ENCODE results near the gene PIP5KL1. TPM values are rescaled to one million over a fixed set of nuclear protein-coding genes. Genes with fewer than 3 reads are reported as not detected.

The PIP5KL1 gene
- total RNA-seq, 6 experiments from 2014 or later: 0.58 to 0.81 (median 0.70) TPM; not detected in 3

DNA sequence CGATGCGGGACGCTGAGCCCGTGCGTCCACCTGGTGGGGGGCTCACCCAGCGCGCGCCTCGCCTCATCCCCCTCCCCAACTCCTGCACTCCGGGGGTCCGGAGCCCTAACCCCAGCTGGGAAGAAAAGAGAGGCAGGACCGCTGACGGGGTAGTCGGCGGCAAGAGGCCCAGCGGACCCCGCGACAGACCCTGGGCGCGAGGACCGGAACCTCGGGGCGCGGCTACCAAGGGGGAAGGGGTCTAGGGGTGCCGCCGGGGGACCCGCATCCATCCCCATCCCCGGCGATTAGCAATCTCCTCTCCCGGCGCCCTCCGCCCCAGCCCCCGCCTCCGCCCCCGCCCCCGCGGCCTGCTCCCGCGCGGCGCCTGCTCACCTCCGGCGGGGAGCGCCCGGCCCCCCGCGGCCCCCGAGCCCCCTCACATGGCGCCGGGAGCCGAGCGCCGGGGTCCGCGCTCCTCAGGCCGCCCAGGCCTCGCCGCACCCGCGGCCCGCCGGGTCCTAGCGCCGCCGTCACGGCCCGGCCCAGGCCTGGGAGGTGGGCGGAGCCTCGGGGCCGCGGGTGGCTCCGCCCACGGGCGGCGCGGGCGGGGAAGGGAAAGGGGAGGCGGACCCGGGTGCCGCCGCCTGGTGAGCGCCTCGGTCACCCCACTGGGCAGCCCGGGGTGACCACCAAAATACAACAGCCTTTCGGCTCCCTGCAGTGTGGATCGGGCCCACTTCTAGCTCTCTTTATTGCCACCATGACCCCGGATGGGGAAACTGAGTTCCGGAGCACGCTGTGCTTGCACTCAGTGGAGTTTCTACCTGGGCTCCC lies 31.2 kb downstream of the PIP5KL1 start, which contains the start of gene ST6GALNAC6:
Gene ST6GALNAC6, minus strand, starts transcription at position 476 of the 816 bp plus-strand sequence. CDS start 1,622 bp downstream, outside the sequence.
- Histone ChIP-seq H3K4me1 (peaks cover 0 to 36% (median 18%) of the 10 kb centered on the region in 4 donors), H3K9me3 (no peaks in the 10 kb centered on the region), H3K36me3 (peaks cover 0 to 19% (median 14%) of the 10 kb centered on the region in 4 donors), H3K27me3 (no peaks in the 10 kb centered on the region), H3K4me3 (peak within 1 kb of the TSS; percentile 88 to 95 (median 93)), H3K27ac (peak within 1 kb of the TSS; percentile 67 to 93 (median 87))
- ATAC-seq (peak; percentile 63 to 79 (median 74)), DNase-seq (peak; percentile 79 to 84 (median 83))
- intact Hi-C loops (cut with DNase I): no loop called here
- WGBS (ENCODE audit: insufficient coverage, low coverage, low lambda C conversion rate, missing lambda C conversion rate): no CpG with 5 or more reads among the region's 89 CpGs
- TF ChIP-seq POLR2A (IDR thresholded peaks at IDR 0.05): peak; percentile 62
- TF ChIP-seq, protein P1, sequence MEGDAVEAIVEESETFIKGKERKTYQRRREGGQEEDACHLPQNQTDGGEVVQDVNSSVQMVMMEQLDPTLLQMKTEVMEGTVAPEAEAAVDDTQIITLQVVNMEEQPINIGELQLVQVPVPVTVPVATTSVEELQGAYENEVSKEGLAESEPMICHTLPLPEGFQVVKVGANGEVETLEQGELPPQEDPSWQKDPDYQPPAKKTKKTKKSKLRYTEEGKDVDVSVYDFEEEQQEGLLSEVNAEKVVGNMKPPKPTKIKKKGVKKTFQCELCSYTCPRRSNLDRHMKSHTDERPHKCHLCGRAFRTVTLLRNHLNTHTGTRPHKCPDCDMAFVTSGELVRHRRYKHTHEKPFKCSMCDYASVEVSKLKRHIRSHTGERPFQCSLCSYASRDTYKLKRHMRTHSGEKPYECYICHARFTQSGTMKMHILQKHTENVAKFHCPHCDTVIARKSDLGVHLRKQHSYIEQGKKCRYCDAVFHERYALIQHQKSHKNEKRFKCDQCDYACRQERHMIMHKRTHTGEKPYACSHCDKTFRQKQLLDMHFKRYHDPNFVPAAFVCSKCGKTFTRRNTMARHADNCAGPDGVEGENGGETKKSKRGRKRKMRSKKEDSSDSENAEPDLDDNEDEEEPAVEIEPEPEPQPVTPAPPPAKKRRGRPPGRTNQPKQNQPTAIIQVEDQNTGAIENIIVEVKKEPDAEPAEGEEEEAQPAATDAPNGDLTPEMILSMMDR (IDR thresholded peaks at IDR 0.05): peak in 1 of 4 donors; percentile 12

DNA sequence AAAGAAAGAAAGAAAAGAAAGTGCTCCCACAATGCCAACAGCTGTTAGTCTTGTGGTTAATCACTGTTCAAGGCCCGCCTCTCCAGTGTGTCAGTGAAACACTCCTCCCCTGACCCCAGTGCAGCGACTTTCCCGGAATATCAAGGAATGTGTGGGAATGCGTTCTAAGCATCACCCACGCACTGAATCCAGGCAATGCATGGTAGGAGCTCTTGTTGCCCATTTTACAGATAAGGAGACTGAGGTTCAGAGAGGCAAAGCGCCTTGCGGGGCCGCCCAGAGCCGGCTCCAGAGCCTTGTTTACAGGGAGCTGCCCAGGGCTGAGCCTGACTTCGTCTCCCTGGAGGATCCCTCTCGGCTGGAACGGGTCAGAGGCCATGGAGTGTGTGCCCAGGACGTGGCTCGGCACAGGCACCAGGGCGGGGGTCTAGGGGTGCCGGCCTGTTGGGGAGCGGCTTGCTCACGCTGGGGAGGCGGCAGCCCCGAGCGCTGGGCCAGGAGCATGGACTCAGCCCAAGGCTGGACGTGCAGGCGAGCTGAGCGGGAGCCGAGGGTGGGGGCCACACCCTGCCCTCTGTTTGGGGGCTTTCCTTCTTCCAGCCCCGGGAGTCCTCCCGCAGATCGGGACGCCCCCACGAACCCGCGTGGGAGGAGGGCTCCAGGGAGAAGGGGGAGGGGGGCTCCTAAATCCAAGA lies 32.0 kb downstream of the PIP5KL1 start:
- Histone ChIP-seq H3K27me3 (no peaks in the 10 kb centered on the region), H3K4me1 (peaks cover 0 to 29% (median 15%) of the 10 kb centered on the region in 4 donors), H3K36me3 (peaks cover 0 to 26% (median 21%) of the 10 kb centered on the region in 4 donors), H3K4me3 (peak overlapping the region; percentile 88 to 95 (median 93)), H3K9me3 (no peaks in the 10 kb centered on the region), H3K27ac (peak overlapping the region; percentile 87 to 93 (median 90))
- TF ChIP-seq, protein P1 (IDR thresholded peaks at IDR 0.05): no peak
- TF ChIP-seq POLR2A (IDR thresholded peaks at IDR 0.05): peak; percentile 58
- intact Hi-C loops (cut with DNase I): no loop called here
- ATAC-seq (peak; percentile 63 to 71 (median 64)), DNase-seq (peak in 2 of 3 donors; percentile 69 to 72)
- WGBS (ENCODE audit: insufficient coverage, low coverage, low lambda C conversion rate, missing lambda C conversion rate): 16% methylated on average over 13 of the region's 32 CpGs

DNA sequence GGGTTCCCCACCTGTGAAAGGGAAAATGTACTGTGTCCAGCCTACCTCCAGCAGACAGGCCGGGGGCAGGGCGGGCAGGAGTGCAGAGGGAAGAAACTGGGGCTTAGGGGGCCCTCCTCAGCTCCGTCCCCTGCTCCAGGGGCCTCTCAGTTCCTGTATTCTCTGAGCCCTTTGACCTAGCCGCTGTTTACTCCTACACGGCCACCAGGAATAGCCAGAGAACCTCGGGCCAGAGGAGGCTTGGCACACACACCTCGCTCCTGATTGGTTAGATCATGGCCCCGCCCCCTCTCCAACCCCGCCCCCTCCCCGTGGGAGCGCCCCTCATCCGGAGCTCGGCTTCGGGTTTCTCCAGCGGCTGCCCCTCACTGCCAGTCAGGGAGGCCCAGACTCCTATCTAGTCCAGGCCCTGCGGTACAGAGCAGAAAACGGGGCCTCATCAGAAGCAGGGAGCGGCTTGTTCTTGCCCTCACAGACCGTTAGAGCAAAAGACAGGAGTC lies 33.3 kb downstream of the PIP5KL1 start:
- ATAC-seq (peak; percentile 83 to 91 (median 87)), DNase-seq (peak; percentile 86 to 91 (median 89))
- Histone ChIP-seq H3K27ac (peak overlapping the region; percentile 87 to 93 (median 90)), H3K4me3 (peak overlapping the region; percentile 88 to 95 (median 93)), H3K9me3 (no peaks in the 10 kb centered on the region), H3K36me3 (peaks cover 0 to 40% (median 28%) of the 10 kb centered on the region in 4 donors), H3K27me3 (no peaks in the 10 kb centered on the region), H3K4me1 (peaks cover 0 to 23% (median 12%) of the 10 kb centered on the region in 4 donors)
- peak; percentile 48 for TF ChIP-seq POLR2A (IDR thresholded peaks at IDR 0.05)
- TF ChIP-seq, protein P1 (IDR thresholded peaks at IDR 0.05): no peak
- intact Hi-C loops (cut with DNase I): no loop called here
- WGBS (ENCODE audit: insufficient coverage, low coverage, low lambda C conversion rate, missing lambda C conversion rate): 6% methylated on average over 11 of the region's 19 CpGs

DNA sequence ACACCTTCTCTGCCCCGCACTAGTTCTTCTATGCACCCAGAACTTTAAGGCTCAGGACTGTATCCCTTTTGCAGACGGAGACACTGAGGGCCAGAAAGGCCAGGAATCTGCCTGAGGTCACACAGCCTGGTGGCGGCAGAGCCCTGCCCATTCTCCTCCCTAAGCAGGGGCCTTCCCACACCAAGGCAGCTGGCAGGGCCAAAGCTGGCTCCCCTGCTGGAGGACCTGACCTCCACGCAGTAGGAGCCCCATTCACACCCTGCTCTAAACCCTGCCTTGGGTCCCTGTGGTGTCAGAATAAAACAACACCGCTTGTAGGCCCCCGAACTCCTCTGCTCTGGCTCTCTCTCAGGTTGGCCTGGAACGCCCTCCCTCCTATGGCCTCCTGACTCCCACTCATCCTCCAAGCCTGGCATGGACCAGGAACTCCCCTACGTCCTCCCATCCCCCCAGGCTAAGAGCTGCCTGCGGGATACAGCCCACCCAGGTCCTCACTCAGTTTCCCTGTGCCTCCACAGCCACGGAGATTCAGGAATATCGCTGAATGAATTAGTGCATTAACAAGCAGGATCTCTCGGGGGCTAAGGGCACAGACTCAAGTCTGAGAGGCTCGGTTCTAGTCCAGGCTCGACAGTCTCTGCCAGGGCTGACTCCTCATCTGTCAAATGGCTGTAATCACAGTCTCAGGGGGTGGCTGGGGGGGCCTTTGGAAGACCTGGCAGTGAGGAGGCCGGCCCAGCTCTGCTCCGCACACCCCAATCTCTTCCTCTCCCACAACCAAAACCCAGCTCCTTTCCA lies 34.0 kb downstream of the PIP5KL1 start:
- Histone ChIP-seq H3K27me3 (no peaks in the 10 kb centered on the region), H3K27ac (peak overlapping the region; percentile 61 to 90 (median 87)), H3K36me3 (peaks cover 0 to 44% (median 28%) of the 10 kb centered on the region in 4 donors), H3K9me3 (no peaks in the 10 kb centered on the region), H3K4me1 (peaks cover 0 to 23% (median 12%) of the 10 kb centered on the region in 4 donors), H3K4me3 (peak overlapping the region; percentile 88 to 95 (median 93))
- DNase-seq (no peak), ATAC-seq (no peak)
- 49% methylated on average over 11 of the region's 16 CpGs for WGBS (ENCODE audit: insufficient coverage, low coverage, low lambda C conversion rate, missing lambda C conversion rate)
- intact Hi-C loops (cut with DNase I): no loop called here
- TF ChIP-seq, protein P1 (IDR thresholded peaks at IDR 0.05): no peak
- TF ChIP-seq POLR2A (IDR thresholded peaks at IDR 0.05): no peak
